ENCODE results near the gene BGN. TPM values are rescaled to one million over a fixed set of nuclear protein-coding genes. Genes with fewer than 3 reads are reported as not detected.
A peak's percentile ranks its signal among the peaks of the same experiment; 100 is the strongest.

The BGN gene
- total RNA-seq, 1 donor from 2014 or later = 50.0 TPM

DNA sequence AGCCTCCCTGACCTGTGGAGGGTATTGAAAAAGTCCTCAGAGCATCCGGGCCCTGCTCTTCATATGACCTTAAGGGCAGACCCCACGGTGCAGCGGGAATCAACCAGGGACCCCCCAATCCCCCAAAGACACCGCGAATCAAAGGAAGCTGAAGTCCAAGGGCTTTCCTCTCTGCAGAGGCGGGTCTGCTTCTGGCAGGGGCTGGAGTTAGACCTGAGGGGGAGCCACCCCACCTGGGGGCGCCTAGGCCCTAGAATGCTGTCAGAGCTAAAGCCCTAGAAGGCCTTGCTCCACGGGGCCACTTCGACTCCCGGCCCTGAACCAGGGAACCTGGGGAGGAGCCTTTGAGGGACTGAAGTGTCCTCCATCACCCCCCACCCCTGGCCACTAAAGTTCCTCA, 21.7 kb upstream of the BGN start:
- Histone ChIP-seq H3K4me2 (ENCODE audit: low read length) (no peak overlapping the region), H3K79me2 (ENCODE audit: insufficient read depth, low read length) (peaks cover 10% of the 10 kb centered on the region), H3K4me3 (ENCODE audit: insufficient read depth, low read depth, low read length) (no peak overlapping the region), H4K20me1 (ENCODE audit: insufficient read depth, low read length) (no peaks in the 10 kb centered on the region), H3K4me1 (ENCODE audit: insufficient read depth, low read length) (peaks cover 34% of the 10 kb centered on the region), H3K27ac (ENCODE audit: low read depth, low read length) (no peak overlapping the region), H3K36me3 (ENCODE audit: insufficient read depth, low read length) (no peaks in the 10 kb centered on the region), H2AFZ (ENCODE audit: low read depth, low read length) (no peak overlapping the region), H3K9me3 (ENCODE audit: insufficient read depth, low read depth, low read length) (no peaks in the 10 kb centered on the region), H3K27me3 (ENCODE audit: insufficient read depth, low read length) (no peaks in the 10 kb centered on the region), H3K9ac (ENCODE audit: low read length) (no peak overlapping the region)
- peaks cover 6% of the 10 kb centered on the region for H3K4me1 Mint-ChIP-seq (ENCODE audit: low read depth, unreplicated experiment)
- H3K27me3 Mint-ChIP-seq (ENCODE audit: low read depth, unreplicated experiment) = peaks cover 1% of the 10 kb centered on the region
- no peak for TF ChIP-seq EZH2 (IDR thresholded peaks at IDR 0.05; ENCODE audit: insufficient read depth, low read length)
- TF ChIP-seq, protein P1, sequence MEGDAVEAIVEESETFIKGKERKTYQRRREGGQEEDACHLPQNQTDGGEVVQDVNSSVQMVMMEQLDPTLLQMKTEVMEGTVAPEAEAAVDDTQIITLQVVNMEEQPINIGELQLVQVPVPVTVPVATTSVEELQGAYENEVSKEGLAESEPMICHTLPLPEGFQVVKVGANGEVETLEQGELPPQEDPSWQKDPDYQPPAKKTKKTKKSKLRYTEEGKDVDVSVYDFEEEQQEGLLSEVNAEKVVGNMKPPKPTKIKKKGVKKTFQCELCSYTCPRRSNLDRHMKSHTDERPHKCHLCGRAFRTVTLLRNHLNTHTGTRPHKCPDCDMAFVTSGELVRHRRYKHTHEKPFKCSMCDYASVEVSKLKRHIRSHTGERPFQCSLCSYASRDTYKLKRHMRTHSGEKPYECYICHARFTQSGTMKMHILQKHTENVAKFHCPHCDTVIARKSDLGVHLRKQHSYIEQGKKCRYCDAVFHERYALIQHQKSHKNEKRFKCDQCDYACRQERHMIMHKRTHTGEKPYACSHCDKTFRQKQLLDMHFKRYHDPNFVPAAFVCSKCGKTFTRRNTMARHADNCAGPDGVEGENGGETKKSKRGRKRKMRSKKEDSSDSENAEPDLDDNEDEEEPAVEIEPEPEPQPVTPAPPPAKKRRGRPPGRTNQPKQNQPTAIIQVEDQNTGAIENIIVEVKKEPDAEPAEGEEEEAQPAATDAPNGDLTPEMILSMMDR (IDR thresholded peaks at IDR 0.05; ENCODE audit: insufficient read depth, low read depth, low read length) = no peak
- H3K9me3 Mint-ChIP-seq (ENCODE audit: unreplicated experiment) = no peaks in the 10 kb centered on the region
- H3K27ac Mint-ChIP-seq (ENCODE audit: unreplicated experiment) = no peak overlapping the region
- peaks cover 3% of the 10 kb centered on the region for H3K36me3 Mint-ChIP-seq (ENCODE audit: low read depth, unreplicated experiment)
- FAIRE-seq (no peak), DNase-seq (ENCODE audit: low read depth) (no peak)
- H3K4me3 Mint-ChIP-seq (ENCODE audit: unreplicated experiment) = no peak overlapping the region

DNA sequence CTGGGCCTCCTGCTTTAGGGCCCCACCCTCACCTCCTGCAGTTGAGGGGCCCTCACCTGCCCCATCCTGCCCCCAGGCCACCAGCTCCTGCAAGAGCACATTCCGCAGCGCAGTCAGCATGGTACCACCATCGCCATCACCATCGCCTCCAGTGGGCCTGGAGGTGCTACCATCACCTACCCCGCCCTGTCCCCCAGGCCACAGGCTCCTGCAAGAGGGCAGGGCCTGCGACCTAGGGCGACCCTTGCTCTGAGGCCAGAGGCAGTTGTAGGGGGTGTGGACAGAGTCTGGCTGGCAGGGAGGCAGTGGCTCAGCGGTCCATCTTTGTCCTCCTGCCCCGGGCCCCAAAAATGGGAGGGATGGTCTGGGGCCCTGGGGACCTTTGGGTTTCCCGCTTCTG, 20.5 kb upstream of the BGN start:
- Histone ChIP-seq H3K4me3 (ENCODE audit: insufficient read depth, low read depth, low read length) (no peak overlapping the region), H3K4me1 (ENCODE audit: insufficient read depth, low read length) (peaks cover 34% of the 10 kb centered on the region), H3K36me3 (ENCODE audit: insufficient read depth, low read length) (no peaks in the 10 kb centered on the region), H3K4me2 (ENCODE audit: low read length) (no peak overlapping the region), H4K20me1 (ENCODE audit: insufficient read depth, low read length) (no peaks in the 10 kb centered on the region), H3K27me3 (ENCODE audit: insufficient read depth, low read length) (no peaks in the 10 kb centered on the region), H3K79me2 (ENCODE audit: insufficient read depth, low read length) (peaks cover under 1% of the 10 kb centered on the region), H2AFZ (ENCODE audit: low read depth, low read length) (no peak overlapping the region), H3K9me3 (ENCODE audit: insufficient read depth, low read depth, low read length) (no peaks in the 10 kb centered on the region), H3K9ac (ENCODE audit: low read length) (no peak overlapping the region), H3K27ac (ENCODE audit: low read depth, low read length) (no peak overlapping the region)
- TF ChIP-seq, protein P1 (IDR thresholded peaks at IDR 0.05; ENCODE audit: insufficient read depth, low read depth, low read length) = no peak
- Mint-ChIP-seq H3K36me3 (ENCODE audit: low read depth, unreplicated experiment) (peaks cover 3% of the 10 kb centered on the region), H3K9me3 (ENCODE audit: unreplicated experiment) (no peaks in the 10 kb centered on the region), H3K4me1 (ENCODE audit: low read depth, unreplicated experiment) (peaks cover 6% of the 10 kb centered on the region), H3K27ac (ENCODE audit: unreplicated experiment) (no peak overlapping the region), H3K27me3 (ENCODE audit: low read depth, unreplicated experiment) (peaks cover 1% of the 10 kb centered on the region), H3K4me3 (ENCODE audit: unreplicated experiment) (no peak overlapping the region)
- DNase-seq (ENCODE audit: low read depth) (no peak), FAIRE-seq (no peak)

DNA sequence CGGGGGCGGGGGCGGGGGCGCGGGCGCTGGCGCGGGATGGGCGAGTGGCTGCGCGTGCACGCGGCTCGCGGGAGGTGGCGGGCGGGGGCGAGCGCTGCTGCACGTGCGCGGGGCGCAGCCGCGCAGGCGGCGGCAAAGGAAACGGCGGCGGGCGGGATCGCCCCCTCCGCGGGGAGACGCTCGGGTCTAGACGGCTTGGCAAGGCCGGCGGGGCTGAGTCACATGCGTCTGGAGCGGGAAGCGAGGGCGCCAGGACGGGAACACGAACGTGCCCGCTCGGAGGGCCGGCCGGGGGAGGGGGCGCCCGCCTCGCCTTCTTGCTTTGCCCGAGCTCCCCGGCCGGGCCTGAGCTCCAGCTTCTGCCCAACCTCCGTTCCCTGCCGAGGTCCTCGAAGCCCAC, 20.1 kb upstream of the BGN start:
- Histone ChIP-seq H3K9me3 (ENCODE audit: insufficient read depth, low read depth, low read length) (no peaks in the 10 kb centered on the region), H3K9ac (ENCODE audit: low read length) (peak overlapping the region; percentile 26), H3K36me3 (ENCODE audit: insufficient read depth, low read length) (no peaks in the 10 kb centered on the region), H3K27ac (ENCODE audit: low read depth, low read length) (peak overlapping the region; percentile 26), H3K4me2 (ENCODE audit: low read length) (peak overlapping the region; percentile 29), H3K27me3 (ENCODE audit: insufficient read depth, low read length) (no peaks in the 10 kb centered on the region), H3K79me2 (ENCODE audit: insufficient read depth, low read length) (no peaks in the 10 kb centered on the region), H3K4me1 (ENCODE audit: insufficient read depth, low read length) (peaks cover 30% of the 10 kb centered on the region), H3K4me3 (ENCODE audit: insufficient read depth, low read depth, low read length) (no peak overlapping the region), H4K20me1 (ENCODE audit: insufficient read depth, low read length) (no peaks in the 10 kb centered on the region), H2AFZ (ENCODE audit: low read depth, low read length) (no peak overlapping the region)
- no peak overlapping the region for H3K4me3 Mint-ChIP-seq (ENCODE audit: unreplicated experiment)
- peaks cover 1% of the 10 kb centered on the region for H3K27me3 Mint-ChIP-seq (ENCODE audit: low read depth, unreplicated experiment)
- peak; percentile 50 for DNase-seq (ENCODE audit: low read depth)
- H3K27ac Mint-ChIP-seq (ENCODE audit: unreplicated experiment) = no peak overlapping the region
- FAIRE-seq = no peak
- H3K9me3 Mint-ChIP-seq (ENCODE audit: unreplicated experiment) = no peaks in the 10 kb centered on the region
- TF ChIP-seq, protein P1 (IDR thresholded peaks at IDR 0.05; ENCODE audit: insufficient read depth, low read depth, low read length) = no peak
- TF ChIP-seq EZH2 (IDR thresholded peaks at IDR 0.05; ENCODE audit: insufficient read depth, low read length) = no peak
- peaks cover 3% of the 10 kb centered on the region for H3K36me3 Mint-ChIP-seq (ENCODE audit: low read depth, unreplicated experiment)
- H3K4me1 Mint-ChIP-seq (ENCODE audit: low read depth, unreplicated experiment) = peaks cover 6% of the 10 kb centered on the region

Data from astrocyte (in vitro differentiated cells and primary cell).